Measurements from ENCODE around the gene KCNRG. TPM values are rescaled to one million over a fixed set of nuclear protein-coding genes. Genes with fewer than 3 reads are reported as not detected.

The KCNRG gene
- polyA plus RNA-seq, 1 donor, result 0.76 TPM

Other genes with a start within 250 kb of the KCNRG start
- gene KPNA3, start 222.8 kb upstream of the KCNRG start, polyA plus RNA-seq, result 31.3 TPM
- gene SPRYD7, start 79.1 kb upstream of the KCNRG start, polyA plus RNA-seq, result 11.1 TPM
- gene TRIM13, start 18.4 kb upstream of the KCNRG start, polyA plus RNA-seq, result 33.8 TPM

All from large intestine (tissue), 1 donor.